Measurements from ENCODE around the gene FIGNL2.
"Not testable (repeated sequence)": the region's sequence is repeated elsewhere in the genome, so short reads cannot be mapped to it uniquely, and the experiment has no call there.

Gene FIGNL2

GRCh38 chr12:51833448-51834227, 14.9 kb downstream of the FIGNL2 start:
- no peak for DNase-seq

- DNase-seq: no peak
Measured at GRCh38 chr12:51832354-51833107, 16.0 kb downstream of the FIGNL2 start.

- not testable (repeated sequence) for DNase-seq
Measured at GRCh38 chr12:51831817-51832216, 16.7 kb downstream of the FIGNL2 start.

- DNase-seq: no peak
Measured at GRCh38 chr12:51829641-51830040, 18.9 kb downstream of the FIGNL2 start.

GRCh38 chr12:51829011-51829481, 19.5 kb downstream of the FIGNL2 start:
- DNase-seq: no peak

GRCh38 chr12:51827925-51828818, 20.3 kb downstream of the FIGNL2 start:
- DNase-seq: no peak

- no peak for DNase-seq
Measured at GRCh38 chr12:51826881-51827280, 21.6 kb downstream of the FIGNL2 start.

- DNase-seq: no peak
Measured at GRCh38 chr12:51825216-51825615, 23.3 kb downstream of the FIGNL2 start.

- peak; percentile 75 for DNase-seq
Measured at GRCh38 chr12:51823875-51824565, 24.5 kb downstream of the FIGNL2 start.

- no peak for DNase-seq
Measured at GRCh38 chr12:51822956-51823355, 25.6 kb downstream of the FIGNL2 start.

GRCh38 chr12:51822261-51822616, 26.3 kb downstream of the FIGNL2 start:
- DNase-seq: no peak

- DNase-seq: no peak
Measured at GRCh38 chr12:51821440-51822260, 26.9 kb downstream of the FIGNL2 start.

GRCh38 chr12:51820526-51821439, 27.7 kb downstream of the FIGNL2 start:
- peak; percentile 42 for DNase-seq

GRCh38 chr12:51819736-51820525, 28.6 kb downstream of the FIGNL2 start:
- no peak for DNase-seq

GRCh38 chr12:51818566-51819300, 29.8 kb downstream of the FIGNL2 start:
- peak; percentile 90 for DNase-seq

GRCh38 chr12:51818086-51818485, 30.4 kb downstream of the FIGNL2 start:
- DNase-seq: no peak

GRCh38 chr12:51817027-51817953, 31.2 kb downstream of the FIGNL2 start:
- DNase-seq: no peak

Data from fibroblast of skin of back (primary cell).